ENCODE results near the gene TNS3.

Gene TNS3

DNA sequence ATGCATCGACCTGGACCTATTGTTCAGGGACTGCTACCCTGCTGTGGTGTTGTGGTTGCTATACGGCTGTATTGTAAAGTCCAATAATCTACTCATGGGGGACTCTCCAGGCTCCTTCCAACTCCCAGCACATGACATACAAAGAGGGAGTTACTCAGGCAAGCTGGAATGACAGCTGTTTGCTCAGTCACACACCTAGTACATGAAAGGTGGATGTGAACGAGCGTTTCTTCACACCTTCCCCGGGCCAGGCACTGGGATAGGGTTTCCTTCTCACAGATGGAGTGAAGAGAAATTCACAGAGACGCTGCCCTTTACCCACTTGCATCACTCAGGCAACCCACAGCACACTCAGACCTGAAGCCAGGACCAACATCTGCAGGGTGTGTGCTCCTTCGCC is 215.7 kb downstream of the TNS3 start:
- no peaks in the 10 kb centered on the region for H3K4me1 ChIP-seq (ENCODE audit: low read length)
- no peaks in the 10 kb centered on the region for H3K9me3 ChIP-seq (replicated peaks; ENCODE audit: insufficient read depth, low read length)
- H3K4me3 ChIP-seq (ENCODE audit: low read length), result no peak overlapping the region
- no peak overlapping the region for H3K27ac ChIP-seq (ENCODE audit: low read length)
- H3K4me2 ChIP-seq (ENCODE audit: low read depth, low read length), result no peak overlapping the region
- no peak overlapping the region for H3K9ac ChIP-seq (ENCODE audit: low read length)
- H3F3A ChIP-seq (ENCODE audit: insufficient read depth, low read length), result no peaks in the 10 kb centered on the region
- no peaks in the 10 kb centered on the region for H3K9me2 ChIP-seq (replicated peaks; ENCODE audit: insufficient read depth, low read length)
- peaks cover 25% of the 10 kb centered on the region for H4K20me1 ChIP-seq (ENCODE audit: insufficient read depth, low read length)
- H2AFZ ChIP-seq (ENCODE audit: low read length), result no peak overlapping the region
- no peak for DNase-seq
- H3K27me3 ChIP-seq (replicated peaks; ENCODE audit: insufficient read depth, low read length), result no peaks in the 10 kb centered on the region
- H3K79me2 ChIP-seq (ENCODE audit: low read length), result peaks cover 99% of the 10 kb centered on the region
- no peak for TF ChIP-seq EZH2 (optimal IDR thresholded peaks at IDR 0.05; ENCODE audit: low read depth, low read length)
- TF ChIP-seq, protein P1, sequence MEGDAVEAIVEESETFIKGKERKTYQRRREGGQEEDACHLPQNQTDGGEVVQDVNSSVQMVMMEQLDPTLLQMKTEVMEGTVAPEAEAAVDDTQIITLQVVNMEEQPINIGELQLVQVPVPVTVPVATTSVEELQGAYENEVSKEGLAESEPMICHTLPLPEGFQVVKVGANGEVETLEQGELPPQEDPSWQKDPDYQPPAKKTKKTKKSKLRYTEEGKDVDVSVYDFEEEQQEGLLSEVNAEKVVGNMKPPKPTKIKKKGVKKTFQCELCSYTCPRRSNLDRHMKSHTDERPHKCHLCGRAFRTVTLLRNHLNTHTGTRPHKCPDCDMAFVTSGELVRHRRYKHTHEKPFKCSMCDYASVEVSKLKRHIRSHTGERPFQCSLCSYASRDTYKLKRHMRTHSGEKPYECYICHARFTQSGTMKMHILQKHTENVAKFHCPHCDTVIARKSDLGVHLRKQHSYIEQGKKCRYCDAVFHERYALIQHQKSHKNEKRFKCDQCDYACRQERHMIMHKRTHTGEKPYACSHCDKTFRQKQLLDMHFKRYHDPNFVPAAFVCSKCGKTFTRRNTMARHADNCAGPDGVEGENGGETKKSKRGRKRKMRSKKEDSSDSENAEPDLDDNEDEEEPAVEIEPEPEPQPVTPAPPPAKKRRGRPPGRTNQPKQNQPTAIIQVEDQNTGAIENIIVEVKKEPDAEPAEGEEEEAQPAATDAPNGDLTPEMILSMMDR (IDR thresholded peaks at IDR 0.05; ENCODE audit: low read length), result no peak
- no peak for TF ChIP-seq EZH2phosphoT487 (IDR thresholded peaks at IDR 0.05; ENCODE audit: low read length)
- peaks cover 21% of the 10 kb centered on the region; the same call in 1 of the 2 replicates for H3K36me3 ChIP-seq (replicated peaks; ENCODE audit: insufficient read depth, low read length)

DNA sequence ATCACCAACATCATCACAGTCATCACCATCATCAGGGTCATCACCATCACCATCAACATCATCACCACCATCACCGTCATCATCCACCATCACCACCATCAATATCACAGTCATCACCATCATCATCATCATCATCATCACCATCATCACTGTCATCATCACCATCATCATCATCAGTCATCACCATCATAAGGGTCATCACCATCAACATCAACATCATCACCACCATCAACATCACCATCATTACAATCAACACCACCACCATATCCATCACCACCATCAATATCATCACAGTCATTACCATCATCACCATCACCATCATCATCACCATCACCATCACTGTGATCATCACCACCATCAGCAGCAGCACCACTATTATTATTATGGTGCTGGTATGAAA is 218.9 kb downstream of the TNS3 start:
- TF ChIP-seq EZH2 (optimal IDR thresholded peaks at IDR 0.05; ENCODE audit: low read depth, low read length), result no peak
- TF ChIP-seq, protein P1 (IDR thresholded peaks at IDR 0.05; ENCODE audit: low read length), result no peak
- no peak for TF ChIP-seq EZH2phosphoT487 (IDR thresholded peaks at IDR 0.05; ENCODE audit: low read length)
- H3K4me2 ChIP-seq (ENCODE audit: low read depth, low read length), result no peak overlapping the region
- no peaks in the 10 kb centered on the region for H3K4me1 ChIP-seq (ENCODE audit: low read length)
- peaks cover 100% of the 10 kb centered on the region for H3K79me2 ChIP-seq (ENCODE audit: low read length)
- no peak overlapping the region for H3K4me3 ChIP-seq (ENCODE audit: low read length)
- H4K20me1 ChIP-seq (ENCODE audit: insufficient read depth, low read length), result peaks cover 44% of the 10 kb centered on the region
- 0 out of 2 replicates have a peak, but pooled peaks cover 18% of the 10 kb centered on the region for H3K36me3 ChIP-seq (replicated peaks; ENCODE audit: insufficient read depth, low read length)
- H3K9ac ChIP-seq (ENCODE audit: low read length), result no peak overlapping the region
- no peaks in the 10 kb centered on the region for H3K9me3 ChIP-seq (replicated peaks; ENCODE audit: insufficient read depth, low read length)
- H3K27ac ChIP-seq (ENCODE audit: low read length), result no peak overlapping the region
- no peaks in the 10 kb centered on the region for H3K9me2 ChIP-seq (replicated peaks; ENCODE audit: insufficient read depth, low read length)
- DNase-seq, result no peak
- H2AFZ ChIP-seq (ENCODE audit: low read length), result no peak overlapping the region
- H3F3A ChIP-seq (ENCODE audit: insufficient read depth, low read length), result no peaks in the 10 kb centered on the region
- H3K27me3 ChIP-seq (replicated peaks; ENCODE audit: insufficient read depth, low read length), result no peaks in the 10 kb centered on the region

DNA sequence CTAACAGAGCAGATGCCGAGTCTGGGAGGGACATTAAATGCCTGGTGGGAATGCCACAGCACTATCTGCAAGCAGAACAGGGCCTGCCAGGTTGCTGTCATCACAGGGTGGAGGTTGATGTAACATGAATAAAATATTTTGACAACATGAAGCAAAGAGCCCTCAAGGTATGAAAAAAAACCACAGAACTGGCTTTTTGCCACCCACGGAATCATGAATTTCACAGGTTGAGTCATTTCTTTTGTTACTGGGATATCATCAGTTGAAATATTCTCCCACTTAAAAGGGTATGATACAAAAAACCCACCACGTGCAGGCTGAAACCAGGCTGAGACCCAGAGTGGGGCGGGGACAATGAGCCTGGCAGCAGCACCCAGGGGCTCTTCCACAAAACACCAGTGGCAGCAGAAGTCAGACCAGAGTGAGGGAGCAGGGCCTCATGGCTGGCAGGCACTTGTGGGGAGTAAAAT is 220.1 kb downstream of the TNS3 start:
- Histone ChIP-seq H3K4me2 (ENCODE audit: low read depth, low read length) (no peak overlapping the region), H3K27me3 (replicated peaks; ENCODE audit: insufficient read depth, low read length) (no peaks in the 10 kb centered on the region), H3K9me3 (replicated peaks; ENCODE audit: insufficient read depth, low read length) (no peaks in the 10 kb centered on the region), H3K9me2 (replicated peaks; ENCODE audit: insufficient read depth, low read length) (no peaks in the 10 kb centered on the region), H3K36me3 (replicated peaks; ENCODE audit: insufficient read depth, low read length) (0 out of 2 replicates have a peak, but pooled peaks cover 19% of the 10 kb centered on the region), H3K4me3 (ENCODE audit: low read length) (no peak overlapping the region), H3K79me2 (ENCODE audit: low read length) (peaks cover 100% of the 10 kb centered on the region), H4K20me1 (ENCODE audit: insufficient read depth, low read length) (peaks cover 42% of the 10 kb centered on the region), H3K4me1 (ENCODE audit: low read length) (no peaks in the 10 kb centered on the region), H3K27ac (ENCODE audit: low read length) (no peak overlapping the region), H2AFZ (ENCODE audit: low read length) (no peak overlapping the region), H3F3A (ENCODE audit: insufficient read depth, low read length) (no peaks in the 10 kb centered on the region), H3K9ac (ENCODE audit: low read length) (no peak overlapping the region)
- no peak for DNase-seq
- no peak for TF ChIP-seq EZH2phosphoT487 (IDR thresholded peaks at IDR 0.05; ENCODE audit: low read length)

DNA sequence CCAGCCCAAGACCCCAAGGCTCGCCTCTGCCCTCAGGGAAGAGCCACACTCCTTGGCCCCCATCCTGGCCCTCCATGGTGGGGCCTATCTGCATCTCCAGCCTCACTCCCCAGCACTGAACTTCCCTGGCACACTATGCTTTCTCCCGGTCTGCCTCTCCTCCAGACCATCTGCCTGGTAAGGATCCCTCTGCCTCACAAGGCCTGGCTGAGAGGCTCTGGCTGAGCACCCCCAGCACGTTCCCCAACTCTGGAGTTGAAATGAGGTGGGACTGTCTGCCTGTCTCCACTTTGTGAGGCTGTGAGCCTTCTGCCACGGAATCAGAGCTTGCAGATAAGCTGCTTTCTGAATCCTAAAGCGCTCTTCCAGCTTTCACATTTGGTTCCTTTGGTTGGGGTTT is 220.7 kb downstream of the TNS3 start:
- DNase-seq, result no peak
- Histone ChIP-seq H3F3A (ENCODE audit: insufficient read depth, low read length) (no peaks in the 10 kb centered on the region), H3K9ac (ENCODE audit: low read length) (no peak overlapping the region), H3K79me2 (ENCODE audit: low read length) (peaks cover 100% of the 10 kb centered on the region), H3K27ac (ENCODE audit: low read length) (no peak overlapping the region), H2AFZ (ENCODE audit: low read length) (no peak overlapping the region), H3K4me3 (ENCODE audit: low read length) (no peak overlapping the region), H3K4me2 (ENCODE audit: low read depth, low read length) (no peak overlapping the region), H3K9me3 (replicated peaks; ENCODE audit: insufficient read depth, low read length) (no peaks in the 10 kb centered on the region), H3K36me3 (replicated peaks; ENCODE audit: insufficient read depth, low read length) (peaks cover 22% of the 10 kb centered on the region), H4K20me1 (ENCODE audit: insufficient read depth, low read length) (peaks cover 42% of the 10 kb centered on the region), H3K9me2 (replicated peaks; ENCODE audit: insufficient read depth, low read length) (no peaks in the 10 kb centered on the region), H3K4me1 (ENCODE audit: low read length) (no peaks in the 10 kb centered on the region), H3K27me3 (replicated peaks; ENCODE audit: insufficient read depth, low read length) (no peaks in the 10 kb centered on the region)
- TF ChIP-seq EZH2phosphoT487 (IDR thresholded peaks at IDR 0.05; ENCODE audit: low read length) (no peak), EZH2 (optimal IDR thresholded peaks at IDR 0.05; ENCODE audit: low read depth, low read length) (no peak)
- TF ChIP-seq, protein P1 (IDR thresholded peaks at IDR 0.05; ENCODE audit: low read length), result no peak
